ENCODE data around the gene AGPAT4.

GRCh38 chr6:161215876-161216615 lies 57.8 kb downstream of the AGPAT4 start:
- no peak for TF ChIP-seq REST (IDR thresholded peaks at IDR 0.05; ENCODE audit: low read depth, low read length)
- TF ChIP-seq, protein P1, sequence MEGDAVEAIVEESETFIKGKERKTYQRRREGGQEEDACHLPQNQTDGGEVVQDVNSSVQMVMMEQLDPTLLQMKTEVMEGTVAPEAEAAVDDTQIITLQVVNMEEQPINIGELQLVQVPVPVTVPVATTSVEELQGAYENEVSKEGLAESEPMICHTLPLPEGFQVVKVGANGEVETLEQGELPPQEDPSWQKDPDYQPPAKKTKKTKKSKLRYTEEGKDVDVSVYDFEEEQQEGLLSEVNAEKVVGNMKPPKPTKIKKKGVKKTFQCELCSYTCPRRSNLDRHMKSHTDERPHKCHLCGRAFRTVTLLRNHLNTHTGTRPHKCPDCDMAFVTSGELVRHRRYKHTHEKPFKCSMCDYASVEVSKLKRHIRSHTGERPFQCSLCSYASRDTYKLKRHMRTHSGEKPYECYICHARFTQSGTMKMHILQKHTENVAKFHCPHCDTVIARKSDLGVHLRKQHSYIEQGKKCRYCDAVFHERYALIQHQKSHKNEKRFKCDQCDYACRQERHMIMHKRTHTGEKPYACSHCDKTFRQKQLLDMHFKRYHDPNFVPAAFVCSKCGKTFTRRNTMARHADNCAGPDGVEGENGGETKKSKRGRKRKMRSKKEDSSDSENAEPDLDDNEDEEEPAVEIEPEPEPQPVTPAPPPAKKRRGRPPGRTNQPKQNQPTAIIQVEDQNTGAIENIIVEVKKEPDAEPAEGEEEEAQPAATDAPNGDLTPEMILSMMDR (IDR thresholded peaks at IDR 0.05), result no peak
- TF ChIP-seq MAX (IDR thresholded peaks at IDR 0.05; ENCODE audit: low read depth), result no peak
- no peak for TF ChIP-seq RAD21 (IDR thresholded peaks at IDR 0.05; ENCODE audit: low read length)
- TF ChIP-seq TEAD4 (IDR thresholded peaks at IDR 0.05; ENCODE audit: borderline replicate concordance, insufficient read depth), result no peak
- no peak for TF ChIP-seq RFX5 (IDR thresholded peaks at IDR 0.05; ENCODE audit: low read length)
- no peak for TF ChIP-seq TAF1 (IDR thresholded peaks at IDR 0.05; ENCODE audit: borderline replicate concordance, low read depth, low read length)
- no peak for TF ChIP-seq POLR2AphosphoS5 (IDR thresholded peaks at IDR 0.05; ENCODE audit: low read depth, low read length)
- no peak for TF ChIP-seq FOXM1 (IDR thresholded peaks at IDR 0.05; ENCODE audit: low read depth)
- TF ChIP-seq MEF2A (IDR thresholded peaks at IDR 0.05; ENCODE audit: borderline replicate concordance, low read depth), result no peak
- no peak for TF ChIP-seq GABPA (IDR thresholded peaks at IDR 0.05; ENCODE audit: low read depth)
- TF ChIP-seq RXRA (IDR thresholded peaks at IDR 0.05; ENCODE audit: borderline replicate concordance, low read depth), result no peak
- no peak for TF ChIP-seq YY1 (IDR thresholded peaks at IDR 0.05; ENCODE audit: low read depth)
- TF ChIP-seq SMC3 (IDR thresholded peaks at IDR 0.05; ENCODE audit: low read depth, low read length), result no peak
